Thyroid gland (tissue), 4 donors: ENCODE results near the gene MYL3. TPM values are rescaled to one million over a fixed set of nuclear protein-coding genes. Genes with fewer than 3 reads are reported as not detected.
"Not testable (repeated sequence)": the region's sequence is repeated elsewhere in the genome, so short reads cannot be mapped to it uniquely, and the experiment has no call there.

ENCODE experiments used
- DNase-seq, 2 donors: peaks; one replicate each; pipeline ENCODE4 v3.0.0-alpha.2; 2019
- H3K27ac ChIP-seq, 3 donors: fragments of 200-600 bp; sonication (generic); 1 replicate in 2 of 3; 2 replicates in 1 of 3; pipeline ENCODE4 v1.5.1; 2016 to 2019; ENCODE audit warnings: mild to moderate bottlenecking in 1 of 3, moderate library complexity in 1 of 3
- H3K27me3 ChIP-seq: fragments of 200-600 bp; sonication (generic); one replicate; pipeline ENCODE4 v1.5.1; 2019
- H3K36me3 ChIP-seq, 2 donors: fragments of 200-600 bp; sonication (generic); one replicate each; pipeline ENCODE4 v1.5.1; 2016 to 2019
- H3K4me1 ChIP-seq, 2 donors: fragments of 200-600 bp; sonication (generic); one replicate each; pipeline ENCODE4 v1.5.1; 2017 to 2019
- H3K4me3 ChIP-seq, 3 donors: fragments of 200-600 bp; sonication (generic); replicated peaks in 1 of 3; 1 replicate in 2 of 3; 2 replicates in 1 of 3; pipeline ENCODE4 v1.5.1; 2016; ENCODE audit warnings: mild to moderate bottlenecking in 1 of 3
- H3K9me3 ChIP-seq: fragments of 200-600 bp; sonication (generic); one replicate; pipeline ENCODE4 v1.5.1; 2017
- CTCF ChIP-seq, 6 experiments: fragments of 200-600 bp in 3 of 6; fragments of 450-650 bp in 3 of 6; sonication (generic) in 3 of 6; IDR thresholded peaks; one replicate each; pipeline ENCODE4 v1.5.1; 2016 to 2019; ENCODE audit warnings: antibody characterized with exemption in 6 of 6, mild to moderate bottlenecking in 2 of 6, inconsistent platforms in 1 of 6, moderate library complexity in 1 of 6
- POLR2A ChIP-seq, 2 donors: fragments of 450-650 bp; IDR thresholded peaks; one replicate each; pipeline ENCODE4 v1.6.1; 2017; ENCODE audit warnings: antibody characterized with exemption in 2 of 2, mild to moderate bottlenecking in 2 of 2, moderate library complexity in 1 of 2
- WGBS, 2 donors: methylation state at CpG; one replicate each; pipeline ENCODE4 v1.1.5; 2017; 5-methylcytosine and 5-hydroxymethylcytosine counted together
- intact Hi-C: fragments of 100-400 bp; cut with DNase I; formaldehyde crosslinking; loops from one replicate; pipeline ENCODE4 v1.15.1; 2023
- total RNA-seq, 4 donors: library from RNA; depleted of rRNA; stranded (reverse); fragments of >200 nt; gene quantifications; one replicate each; pipeline ENCODE4 v1.2.3, GENCODE V29; 2016

Gene MYL3
- total RNA-seq, 4 donors from 2014 or later: 1.8 to 2.8 TPM; not detected in 2

GRCh38 chr3:46811615-46812236, 51.5 kb downstream of the MYL3 start:
- no peaks in the 10 kb centered on the region for H3K27me3 ChIP-seq
- peak; percentile 81 to 83 for DNase-seq
- H3K27ac ChIP-seq: peak overlapping the region; percentile 45 to 76 (median 50)
- intact Hi-C loops: no loop called here
- peak overlapping the region in 1 of 3 donors; percentile 44 for H3K4me3 ChIP-seq
- TF ChIP-seq POLR2A (IDR thresholded peaks at IDR 0.05): no peak
- no peak for TF ChIP-seq CTCF (IDR thresholded peaks at IDR 0.05)
- H3K4me1 ChIP-seq: peaks cover 7 to 16% of the 10 kb centered on the region in 2 donors
- no peaks in the 10 kb centered on the region for H3K36me3 ChIP-seq
- WGBS, 2 donors: 17 to 31% methylated on average over 8 to 15 of the region's 15 CpGs
- no peaks in the 10 kb centered on the region for H3K9me3 ChIP-seq

- H3K27ac ChIP-seq, intact Hi-C loops, DNase-seq, H3K4me3 ChIP-seq, H3K36me3 ChIP-seq, H3K27me3 ChIP-seq, H3K9me3 ChIP-seq: not testable (repeated sequence)
- 89 to 92% methylated on average over 6 of the region's 6 CpGs for WGBS, 2 donors
- peaks cover 7 to 16% of the 10 kb centered on the region in 2 donors for H3K4me1 ChIP-seq
Measured at GRCh38 chr3:46808766-46809165, 54.5 kb downstream of the MYL3 start.

Other genes with a start within 250 kb of the MYL3 start
- gene ALS2CL, start 169.8 kb downstream of the MYL3 start, total RNA-seq: 10 to 100 TPM; 55.8 to 68.5 (median 63.7) TPM
- 1 to 10 TPM in 2 of 4 donors, under 1 TPM in 1, not detected in 1; 0.83 to 1.3 (median 1.1) TPM for gene TMIE, start 162.1 kb downstream of the MYL3 start, total RNA-seq
- gene PRSS50, start 145.6 kb downstream of the MYL3 start, total RNA-seq: 1 to 10 TPM; 1.7 to 6.0 (median 3.6) TPM
- 10 to 100 TPM in 1 of 4 donors, 1 to 10 TPM in 3; 1.2 to 10.6 (median 4.4) TPM for gene PTH1R, start 14.3 kb upstream of the MYL3 start, total RNA-seq
- 10 to 100 TPM; 43.2 to 60.6 (median 51.8) TPM for gene CCDC12, start 113.3 kb upstream of the MYL3 start, total RNA-seq
- gene NBEAL2, start 116.2 kb upstream of the MYL3 start, total RNA-seq: 10 to 100 TPM; 19.4 to 38.6 (median 27.5) TPM